NCI-H774 (cell line): ENCODE results near the gene CEP55.

ENCODE experiments used
- DNase-seq: peaks from one replicate; lab custom pipeline; 2025; lab: John Stamatoyannopoulos, UW

CEP55 gene

GRCh38 chr10:93566435-93567276, 70.2 kb downstream of the CEP55 start, which contains the start of gene FFAR4:
Gene FFAR4, plus strand, starts transcription at chr10:93566665. Its CDS starts 56 bp downstream, at chr10:93566721.
- peak; percentile 27 for DNase-seq

GRCh38 chr10:93567277-93568104, 71.1 kb downstream of the CEP55 start:
- no peak for DNase-seq

- no peak for DNase-seq
Observed at GRCh38 chr10:93568105-93568390, 71.6 kb downstream of the CEP55 start.

- DNase-seq, result no peak
Observed at GRCh38 chr10:93570383-93570782, 74.0 kb downstream of the CEP55 start.

- no peak for DNase-seq
Observed at GRCh38 chr10:93572606-93573005, 76.2 kb downstream of the CEP55 start.

- DNase-seq, result no peak
Observed at GRCh38 chr10:93573051-93573909, 76.9 kb downstream of the CEP55 start.

- no peak for DNase-seq
Observed at GRCh38 chr10:93573924-93574323, 77.5 kb downstream of the CEP55 start.

- DNase-seq, result no peak
Observed at GRCh38 chr10:93576888-93577287, 80.5 kb downstream of the CEP55 start.

- DNase-seq, result no peak
Observed at GRCh38 chr10:93577565-93577964, 81.2 kb downstream of the CEP55 start.
